ENCODE results near the gene RASSF5. TPM values are rescaled to one million over a fixed set of nuclear protein-coding genes. Genes with fewer than 3 reads are reported as not detected.

Gene RASSF5
- total RNA-seq, 1 experiment from 2014 or later, result 1.3 TPM

DNA sequence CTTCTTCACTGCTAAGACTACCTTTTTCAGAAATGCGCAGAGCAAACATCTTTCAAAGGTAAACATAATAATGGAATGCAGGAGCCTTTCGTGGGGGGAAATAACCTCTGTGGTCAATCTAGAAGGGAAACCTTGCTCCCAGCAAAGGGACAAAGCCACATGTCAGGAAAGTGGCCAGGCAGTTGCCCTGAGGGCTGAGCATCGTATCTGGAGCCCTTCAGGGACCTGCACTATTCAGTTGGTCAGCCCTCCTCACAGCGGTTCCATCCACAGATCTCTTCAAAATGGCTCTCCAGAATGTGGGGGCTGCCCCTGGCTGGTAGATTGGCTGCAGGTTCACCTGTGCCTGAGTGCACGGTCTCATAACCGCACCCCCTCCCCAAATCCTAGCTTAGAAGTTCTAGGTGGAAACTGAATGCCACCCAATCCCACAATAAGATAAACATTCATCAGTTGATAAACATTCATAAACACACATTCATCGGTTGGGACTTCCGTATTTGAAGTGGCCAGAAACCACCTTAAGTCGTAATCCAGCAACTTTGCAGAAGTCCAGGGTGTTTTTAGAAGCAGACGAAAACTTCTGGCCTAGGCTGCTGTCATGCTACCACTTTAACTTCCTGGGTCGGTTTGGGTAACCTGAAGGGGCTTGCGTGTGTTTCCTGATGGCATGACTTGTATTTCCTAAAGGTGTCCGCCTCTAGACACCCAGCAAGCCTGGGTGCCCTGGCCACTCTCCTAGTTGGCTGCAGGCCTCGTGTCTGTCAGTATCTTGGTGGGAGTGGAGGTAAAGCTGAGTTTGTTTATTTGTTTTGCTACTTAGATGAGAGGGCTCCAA is 50.5 kb downstream of the RASSF5 start:
- Mint-ChIP-seq H3K36me3 (ENCODE audit: insufficient read depth, unreplicated experiment) (no peaks in the 10 kb centered on the region), H3K4me3 (ENCODE audit: unreplicated experiment) (peak overlapping the region; percentile 63), H3K4me1 (ENCODE audit: low read depth, unreplicated experiment) (no peaks in the 10 kb centered on the region), H3K9me3 (ENCODE audit: unreplicated experiment) (no peaks in the 10 kb centered on the region), H3K27ac (ENCODE audit: unreplicated experiment) (no peak overlapping the region), H3K27me3 (ENCODE audit: insufficient read depth, unreplicated experiment) (peaks cover 5% of the 10 kb centered on the region)
- Histone ChIP-seq H3K4me1 (peaks cover 11% of the 10 kb centered on the region), H3K27me3 (replicated peaks; ENCODE audit: control insufficient read depth, insufficient read depth, low read length) (no peaks in the 10 kb centered on the region), H3K36me3 (ENCODE audit: control insufficient read depth, insufficient read depth, low read length) (peaks cover 1% of the 10 kb centered on the region; the same call in 1 of the 2 replicates), H3K9me3 (no peaks in the 10 kb centered on the region), H3K4me3 (ENCODE audit: low read depth, low read length) (peak overlapping the region; percentile 42)
- ChIA-PET POLR2A (no interaction called here), CTCF (no interaction called here)
- DNase-seq, result no peak
- intact Hi-C loops (cut with micrococcal nuclease; ENCODE audit: unreplicated experiment), result no loop called here
- TF ChIP-seq, protein P1, sequence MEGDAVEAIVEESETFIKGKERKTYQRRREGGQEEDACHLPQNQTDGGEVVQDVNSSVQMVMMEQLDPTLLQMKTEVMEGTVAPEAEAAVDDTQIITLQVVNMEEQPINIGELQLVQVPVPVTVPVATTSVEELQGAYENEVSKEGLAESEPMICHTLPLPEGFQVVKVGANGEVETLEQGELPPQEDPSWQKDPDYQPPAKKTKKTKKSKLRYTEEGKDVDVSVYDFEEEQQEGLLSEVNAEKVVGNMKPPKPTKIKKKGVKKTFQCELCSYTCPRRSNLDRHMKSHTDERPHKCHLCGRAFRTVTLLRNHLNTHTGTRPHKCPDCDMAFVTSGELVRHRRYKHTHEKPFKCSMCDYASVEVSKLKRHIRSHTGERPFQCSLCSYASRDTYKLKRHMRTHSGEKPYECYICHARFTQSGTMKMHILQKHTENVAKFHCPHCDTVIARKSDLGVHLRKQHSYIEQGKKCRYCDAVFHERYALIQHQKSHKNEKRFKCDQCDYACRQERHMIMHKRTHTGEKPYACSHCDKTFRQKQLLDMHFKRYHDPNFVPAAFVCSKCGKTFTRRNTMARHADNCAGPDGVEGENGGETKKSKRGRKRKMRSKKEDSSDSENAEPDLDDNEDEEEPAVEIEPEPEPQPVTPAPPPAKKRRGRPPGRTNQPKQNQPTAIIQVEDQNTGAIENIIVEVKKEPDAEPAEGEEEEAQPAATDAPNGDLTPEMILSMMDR (IDR thresholded peaks at IDR 0.05; ENCODE audit: insufficient read depth in 1 of 2, low read depth in 1 of 2, low read length in 1 of 2, severe bottlenecking in 1 of 2, unreplicated experiment in 1 of 2), result no peak
- no TSS peak for BruUV-seq (replicated peaks)

DNA sequence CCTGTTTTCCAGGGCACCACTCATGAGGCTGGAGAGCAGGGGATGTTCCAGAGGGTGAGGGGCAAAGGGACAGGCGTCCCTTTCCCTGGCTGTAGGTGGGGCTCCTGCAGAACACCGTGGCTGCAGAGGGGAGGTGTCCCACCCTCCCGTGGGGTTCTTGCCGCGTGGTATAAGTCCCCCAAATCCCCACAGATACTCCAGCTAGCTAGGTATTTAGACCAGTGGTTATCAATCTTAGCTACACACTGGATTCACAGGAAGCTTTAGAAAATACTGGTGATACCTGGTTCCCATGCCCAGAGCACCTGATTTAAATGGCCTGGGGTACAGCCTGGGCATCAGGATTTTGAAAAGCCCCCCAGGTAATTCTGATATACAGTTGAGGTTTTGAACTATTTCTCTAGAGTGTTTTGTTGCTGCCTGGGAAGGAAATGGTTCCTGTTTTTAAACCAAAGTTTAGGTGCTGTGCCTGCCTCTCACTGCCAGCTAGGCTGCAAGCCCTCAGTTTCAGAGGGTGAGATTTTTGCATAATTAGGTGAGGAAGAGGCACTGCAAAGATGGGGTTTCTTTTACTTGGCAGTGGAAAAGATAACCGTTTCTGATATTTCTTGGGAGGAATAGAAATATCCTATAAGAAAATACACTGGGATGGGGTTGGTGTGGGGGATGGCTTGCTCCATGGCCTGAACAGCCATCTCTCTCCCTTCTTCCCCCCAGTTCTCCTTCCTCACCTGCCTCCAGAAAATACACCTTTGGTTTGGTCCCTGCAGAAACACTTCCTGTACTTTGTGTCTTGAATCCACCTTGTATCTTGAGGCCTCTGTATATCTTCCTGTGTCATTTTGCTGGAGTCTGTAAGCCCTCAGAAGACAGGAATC is 51.7 kb downstream of the RASSF5 start:
- DNase-seq, result no peak
- TF ChIP-seq, protein P1 (IDR thresholded peaks at IDR 0.05; ENCODE audit: insufficient read depth in 1 of 2, low read depth in 1 of 2, low read length in 1 of 2, severe bottlenecking in 1 of 2, unreplicated experiment in 1 of 2), result no peak
- H3K4me3 Mint-ChIP-seq (ENCODE audit: unreplicated experiment), result peak overlapping the region; percentile 63
- no peaks in the 10 kb centered on the region for H3K27me3 Mint-ChIP-seq (ENCODE audit: insufficient read depth, unreplicated experiment)
- H3K4me1 Mint-ChIP-seq (ENCODE audit: low read depth, unreplicated experiment), result no peaks in the 10 kb centered on the region
- no peaks in the 10 kb centered on the region for H3K27me3 ChIP-seq (replicated peaks; ENCODE audit: control insufficient read depth, insufficient read depth, low read length)
- no peak overlapping the region for H3K27ac Mint-ChIP-seq (ENCODE audit: unreplicated experiment)
- intact Hi-C loops (cut with micrococcal nuclease; ENCODE audit: unreplicated experiment), result no loop called here
- BruUV-seq (replicated peaks), result no TSS peak
- CTCF ChIA-PET, result no interaction called here
- no peak overlapping the region for H3K4me3 ChIP-seq (ENCODE audit: low read depth, low read length)
- H3K9me3 Mint-ChIP-seq (ENCODE audit: unreplicated experiment), result no peaks in the 10 kb centered on the region
- POLR2A ChIA-PET, result no interaction called here
- no peaks in the 10 kb centered on the region for H3K9me3 ChIP-seq
- H3K4me1 ChIP-seq, result peaks cover 11% of the 10 kb centered on the region
- H3K36me3 Mint-ChIP-seq (ENCODE audit: insufficient read depth, unreplicated experiment), result no peaks in the 10 kb centered on the region
- peaks cover 1% of the 10 kb centered on the region; the same call in 1 of the 2 replicates for H3K36me3 ChIP-seq (ENCODE audit: control insufficient read depth, insufficient read depth, low read length)

DNA sequence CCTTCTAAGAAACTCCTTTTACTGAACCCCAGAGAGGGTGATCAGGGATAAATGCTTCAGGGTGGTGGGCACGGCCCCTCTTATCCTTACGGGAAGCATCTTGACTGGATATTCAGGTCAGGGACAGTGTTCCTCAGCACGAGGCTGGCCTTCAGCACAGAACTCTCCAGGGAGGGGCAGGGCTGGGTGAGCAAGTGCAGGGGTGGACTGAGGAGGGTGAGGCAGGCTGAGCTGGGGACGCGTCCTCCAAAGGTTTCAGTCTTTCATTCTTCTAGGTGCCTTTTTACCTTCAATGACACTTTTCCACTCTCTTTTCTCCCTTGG is 52.3 kb downstream of the RASSF5 start:
- Mint-ChIP-seq H3K27ac (ENCODE audit: unreplicated experiment) (no peak overlapping the region), H3K36me3 (ENCODE audit: insufficient read depth, unreplicated experiment) (no peaks in the 10 kb centered on the region), H3K4me3 (ENCODE audit: unreplicated experiment) (no peak overlapping the region), H3K27me3 (ENCODE audit: insufficient read depth, unreplicated experiment) (peaks cover 2% of the 10 kb centered on the region), H3K9me3 (ENCODE audit: unreplicated experiment) (no peaks in the 10 kb centered on the region), H3K4me1 (ENCODE audit: low read depth, unreplicated experiment) (no peaks in the 10 kb centered on the region)
- BruUV-seq (replicated peaks), result no TSS peak
- TF ChIP-seq, protein P1 (IDR thresholded peaks at IDR 0.05; ENCODE audit: insufficient read depth in 1 of 2, low read depth in 1 of 2, low read length in 1 of 2, severe bottlenecking in 1 of 2, unreplicated experiment in 1 of 2), result no peak
- peaks cover 1% of the 10 kb centered on the region; the same call in 1 of the 2 replicates for H3K36me3 ChIP-seq (ENCODE audit: control insufficient read depth, insufficient read depth, low read length)
- no peaks in the 10 kb centered on the region for H3K27me3 ChIP-seq (replicated peaks; ENCODE audit: control insufficient read depth, insufficient read depth, low read length)
- ChIA-PET POLR2A (no interaction called here), CTCF (no interaction called here)
- H3K4me1 ChIP-seq, result peaks cover 11% of the 10 kb centered on the region
- no peaks in the 10 kb centered on the region for H3K9me3 ChIP-seq
- DNase-seq, result no peak
- intact Hi-C loops (cut with micrococcal nuclease; ENCODE audit: unreplicated experiment), result no loop called here
- no peak overlapping the region for H3K4me3 ChIP-seq (ENCODE audit: low read depth, low read length)
